Fibroblast of skin of abdomen (primary cell): Measurements from ENCODE around the gene SPINK1.
A peak's percentile ranks its signal among the peaks of the same experiment; 100 is the strongest.
"Not testable (repeated sequence)": the region's sequence is repeated elsewhere in the genome, so short reads cannot be mapped to it uniquely, and the experiment has no call there.

Source experiments
- DNase-seq: peaks from one replicate; pipeline ENCODE4 v3.0.0-alpha.2; 2013

The SPINK1 gene

DNA sequence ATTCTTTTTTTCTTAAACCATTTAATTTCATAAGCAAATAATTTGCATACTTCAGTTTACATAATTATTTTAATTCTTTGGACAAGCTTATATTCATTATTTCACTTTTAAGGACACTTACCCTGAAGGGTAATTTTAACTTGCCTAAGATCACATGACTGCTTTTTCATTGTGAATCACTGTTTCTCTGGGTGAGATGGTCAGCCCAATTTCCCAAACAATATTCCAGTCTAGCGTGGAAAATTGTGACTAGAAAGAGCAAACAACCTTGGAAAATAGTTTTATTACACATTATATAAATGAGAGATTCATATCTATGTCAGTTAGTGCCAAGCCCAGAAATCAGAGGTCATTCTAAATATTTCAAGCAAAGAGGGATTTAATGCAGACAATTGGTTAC is 27.5 kb downstream of the SPINK1 start:
- DNase-seq: no peak

DNA sequence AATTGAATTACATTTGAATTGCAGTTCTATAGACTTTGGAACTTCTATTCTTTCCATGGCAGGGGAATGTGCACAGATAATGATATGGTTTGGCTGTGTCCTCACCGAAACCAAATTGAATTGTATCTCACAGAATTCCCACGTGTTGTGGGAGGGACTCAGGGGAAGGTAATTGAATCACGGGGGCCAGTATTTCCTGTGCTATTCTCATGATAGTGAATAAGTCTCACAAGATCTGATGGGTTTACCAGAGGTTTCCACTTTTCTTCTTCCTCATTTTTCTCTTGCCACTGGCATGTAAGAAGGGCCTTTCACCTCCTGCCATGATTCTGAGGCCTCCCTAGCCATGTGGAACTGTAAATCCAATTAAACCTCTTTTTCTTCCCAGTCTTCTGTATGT is 28.3 kb downstream of the SPINK1 start:
- DNase-seq: not testable (repeated sequence)

DNA sequence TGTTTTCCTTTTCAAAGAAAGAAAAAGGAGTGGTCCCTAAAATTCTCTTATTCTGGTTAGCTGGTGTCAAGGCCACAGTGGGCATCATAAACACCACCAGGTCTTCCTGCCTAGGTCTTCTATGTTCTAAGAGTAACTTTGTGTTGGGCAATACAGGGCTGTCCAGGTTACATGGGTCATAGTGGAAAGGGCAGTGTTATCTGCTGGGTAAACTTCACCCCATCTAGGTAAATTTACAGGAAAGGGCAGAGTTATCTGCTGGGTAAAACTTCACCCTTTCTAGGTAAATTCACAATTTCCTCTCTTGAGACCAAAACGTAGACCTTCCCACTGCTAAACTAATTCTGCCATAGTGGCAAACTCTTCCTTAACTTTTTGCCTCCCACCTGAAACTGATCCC is 30.0 kb downstream of the SPINK1 start:
- no peak for DNase-seq

DNA sequence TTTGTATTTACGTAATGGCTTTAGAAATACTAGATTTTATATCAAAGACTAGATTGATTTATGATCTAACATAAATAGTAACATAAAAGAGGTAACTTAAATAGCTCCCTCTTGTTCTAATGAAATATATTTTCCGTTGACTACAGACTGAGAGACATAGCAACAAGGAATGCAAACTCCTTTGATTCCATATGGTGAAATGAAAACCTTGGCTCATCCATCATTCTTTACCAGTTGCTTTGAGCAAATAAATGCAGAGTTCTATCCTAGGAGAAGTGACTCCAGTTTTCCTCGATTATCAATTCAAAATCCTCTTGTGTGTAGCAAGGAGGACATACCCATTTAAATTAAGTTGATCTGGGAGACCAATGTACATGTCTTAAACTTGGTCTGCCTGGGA is 31.0 kb downstream of the SPINK1 start:
- DNase-seq: no peak

DNA sequence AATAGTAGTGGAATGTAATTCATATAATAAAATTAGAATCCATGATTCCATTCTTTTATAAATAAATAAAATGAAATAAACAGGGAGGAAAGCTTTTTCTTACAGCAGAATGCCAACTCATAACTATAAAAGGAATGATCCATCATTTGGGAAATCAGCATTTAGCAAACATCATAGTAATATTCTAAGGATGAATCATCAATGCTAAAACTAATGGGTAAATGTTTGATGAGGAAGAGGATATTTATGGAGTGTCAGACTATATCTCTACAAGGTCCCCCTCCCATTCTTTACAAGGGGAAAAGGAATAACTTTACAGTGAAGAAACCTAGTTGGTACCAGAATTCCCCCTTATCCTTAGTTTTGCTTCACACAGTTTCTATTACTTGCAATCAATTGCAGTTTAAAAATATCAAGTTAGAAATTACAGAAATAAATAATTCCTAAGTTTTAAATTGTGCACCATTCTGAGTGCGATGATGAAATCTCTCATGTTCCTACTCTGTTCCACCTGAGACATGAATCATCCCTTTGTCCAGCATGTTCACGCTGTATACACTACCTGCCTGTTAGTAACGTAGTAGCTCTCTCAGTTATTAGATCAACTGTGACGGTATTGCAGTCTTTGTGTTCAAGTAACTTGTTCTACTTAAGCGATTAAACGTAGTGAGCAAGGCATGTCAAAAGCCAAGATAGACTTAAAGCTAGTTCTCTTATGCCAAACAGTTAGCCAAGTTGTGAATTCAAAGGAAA is 34.7 kb downstream of the SPINK1 start:
- no peak for DNase-seq

DNA sequence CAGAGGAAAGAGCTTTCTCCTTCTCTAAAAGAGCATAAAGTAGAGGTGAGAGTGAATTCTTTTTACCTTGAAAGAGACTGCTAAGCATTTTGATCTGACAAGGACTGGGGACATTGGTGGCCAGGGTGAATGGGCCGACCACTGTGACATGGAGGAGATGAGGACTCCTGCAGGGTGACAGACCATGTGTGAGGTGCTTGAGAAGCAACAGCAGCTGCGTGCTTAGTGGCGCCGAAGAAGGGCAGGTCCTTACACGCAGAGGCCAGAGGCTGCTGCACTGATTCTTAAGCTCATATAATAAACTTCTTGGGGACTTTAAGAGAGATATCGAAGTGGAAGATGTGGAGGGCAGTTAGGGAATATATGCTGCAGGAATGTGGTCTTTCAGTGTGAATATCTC is 40.3 kb downstream of the SPINK1 start:
- no peak for DNase-seq

DNA sequence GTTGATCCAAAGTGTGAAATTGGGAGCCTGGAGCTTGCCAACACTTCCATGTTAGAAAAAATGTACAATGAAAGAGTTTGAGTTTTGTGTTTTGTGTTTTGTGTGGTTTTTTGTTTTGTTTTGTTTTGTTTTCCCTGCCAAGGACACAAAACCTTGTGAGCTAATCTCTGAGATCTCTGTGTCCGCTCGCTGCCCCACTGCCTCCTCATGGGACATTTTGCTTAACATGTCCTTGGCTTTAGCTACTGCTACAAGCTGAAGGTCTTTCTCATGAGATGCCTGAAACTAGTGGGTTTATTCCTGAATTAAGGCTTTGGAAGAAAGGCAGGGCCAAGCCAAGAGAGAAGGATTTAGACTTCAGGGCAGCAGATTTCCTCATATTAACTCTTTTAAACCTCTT is 41.7 kb downstream of the SPINK1 start:
- DNase-seq: no peak

DNA sequence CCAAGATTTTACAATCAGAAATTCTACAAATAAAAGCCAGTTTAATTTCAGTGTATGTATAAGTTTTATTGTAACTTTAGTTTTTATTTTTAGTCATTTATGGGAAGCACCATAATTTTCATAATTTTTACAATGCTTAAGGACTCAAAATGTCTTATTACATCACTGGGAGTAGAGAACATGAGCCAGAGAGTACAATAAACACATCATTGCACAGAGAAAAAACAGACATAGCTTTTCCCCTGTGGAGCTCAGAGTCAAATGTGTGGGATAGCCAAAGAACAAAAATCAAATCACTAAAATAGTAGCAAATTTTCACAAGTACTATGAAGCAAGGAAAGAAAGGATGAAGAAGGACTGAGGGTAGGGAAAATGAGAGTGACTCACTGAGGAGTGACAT is 43.4 kb downstream of the SPINK1 start:
- DNase-seq: no peak

DNA sequence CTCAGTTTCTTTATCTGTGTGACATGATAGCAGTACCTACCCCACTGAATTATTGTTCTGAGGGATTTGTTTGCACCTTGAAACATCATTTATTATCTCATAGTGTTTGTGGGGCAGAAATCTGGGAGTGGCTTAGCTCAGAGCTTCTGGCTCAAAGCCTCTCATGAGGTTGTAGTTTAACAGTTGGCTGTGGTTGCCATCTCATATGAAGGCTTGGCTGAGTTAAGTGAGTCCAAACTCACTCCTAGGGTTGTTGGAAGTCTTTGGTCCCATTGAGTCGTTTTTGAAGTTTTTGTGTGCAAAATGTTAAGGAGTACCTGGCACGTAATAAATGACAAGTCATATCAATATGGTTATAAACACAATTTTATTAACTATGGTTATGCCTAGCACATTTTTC is 45.3 kb downstream of the SPINK1 start:
- no peak for DNase-seq

DNA sequence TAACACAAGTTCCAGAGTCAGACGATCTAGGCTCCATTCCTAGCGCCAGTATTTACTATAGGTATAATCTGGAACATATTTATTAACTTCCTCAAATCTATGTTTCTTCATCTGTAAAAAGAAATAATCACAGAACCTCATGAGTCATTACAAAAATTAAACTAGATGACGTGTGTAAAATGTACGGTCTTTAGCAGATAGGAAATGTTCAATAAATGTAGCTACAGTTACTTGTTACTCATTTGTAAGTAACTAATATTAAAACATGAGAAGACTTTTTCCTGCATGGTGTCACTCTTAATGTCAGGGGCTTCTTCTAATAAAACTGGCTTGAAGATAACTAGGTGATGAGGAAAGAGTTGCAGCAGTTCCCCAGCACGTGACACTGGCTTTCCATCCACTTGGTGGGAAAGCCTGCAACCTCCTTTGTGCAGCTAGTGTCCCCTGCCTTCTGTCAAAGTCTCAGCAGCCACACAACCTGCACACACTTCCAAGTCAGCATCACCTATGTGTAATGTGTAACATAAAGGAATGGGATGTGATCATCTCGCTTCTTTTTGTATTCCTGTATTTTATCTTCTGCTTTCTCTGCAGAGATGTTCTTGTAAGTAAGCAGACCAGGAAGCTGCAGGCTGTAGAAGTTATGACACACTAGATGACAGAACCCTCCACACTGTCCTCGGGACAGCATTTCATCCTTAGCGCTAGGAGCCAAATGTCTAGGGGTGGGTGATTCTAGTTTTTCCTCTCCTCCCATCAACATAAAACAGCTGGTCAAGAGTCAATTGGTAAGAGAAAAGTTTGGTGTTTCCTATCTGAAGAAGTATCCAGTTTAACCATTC is 47.1 kb downstream of the SPINK1 start:
- DNase-seq: no peak

DNA sequence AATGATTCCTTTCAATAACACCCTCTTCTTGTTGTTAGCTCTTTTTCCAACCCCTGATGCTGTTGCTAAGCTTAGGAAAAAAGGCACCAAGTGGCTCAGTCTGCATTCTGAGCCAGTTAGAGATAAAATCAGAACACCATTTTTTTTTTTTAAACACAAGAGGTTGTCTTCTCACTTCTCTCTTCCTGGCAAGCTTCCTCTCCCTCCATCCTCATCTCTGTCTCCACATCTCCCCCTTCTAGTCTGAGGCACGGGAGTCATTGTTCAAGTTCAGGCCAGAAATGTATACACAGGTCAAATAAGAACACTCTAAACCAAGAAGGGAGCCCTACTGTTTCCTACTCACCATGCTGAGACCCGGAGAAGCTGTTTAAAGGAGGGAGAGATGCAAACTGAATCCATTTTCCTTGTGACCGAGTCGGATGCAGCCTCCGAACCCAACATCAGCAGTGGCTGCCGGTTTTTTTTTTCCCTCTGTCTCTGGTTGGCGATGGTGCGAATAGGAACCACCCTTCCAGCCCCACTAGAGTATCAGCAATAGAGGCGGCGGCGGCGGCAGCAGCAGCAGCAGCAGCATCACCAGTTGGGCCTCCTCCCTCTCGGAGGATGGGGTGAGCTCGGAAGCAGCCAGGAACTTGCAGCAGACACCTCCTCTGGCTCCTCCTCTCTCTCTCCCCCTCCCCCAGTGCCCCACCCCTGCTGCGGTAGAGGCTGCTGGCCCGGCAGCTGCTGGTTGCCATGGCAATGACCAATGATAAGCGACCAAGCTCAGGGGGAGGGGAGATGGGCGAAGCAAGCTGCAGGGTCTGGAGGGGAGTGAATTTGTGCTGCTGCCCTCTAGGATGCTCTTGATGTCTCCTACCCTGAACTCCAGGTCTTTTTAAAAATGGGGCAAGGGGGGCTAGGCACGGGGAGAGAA is 49.1 kb downstream of the SPINK1 start, which contains the start of gene JAKMIP2:
Gene JAKMIP2, minus strand, starts transcription at position 619 of the 919 bp plus-strand sequence. CDS start 110,922 bp downstream, outside the sequence.
- DNase-seq: peak; percentile 86

DNA sequence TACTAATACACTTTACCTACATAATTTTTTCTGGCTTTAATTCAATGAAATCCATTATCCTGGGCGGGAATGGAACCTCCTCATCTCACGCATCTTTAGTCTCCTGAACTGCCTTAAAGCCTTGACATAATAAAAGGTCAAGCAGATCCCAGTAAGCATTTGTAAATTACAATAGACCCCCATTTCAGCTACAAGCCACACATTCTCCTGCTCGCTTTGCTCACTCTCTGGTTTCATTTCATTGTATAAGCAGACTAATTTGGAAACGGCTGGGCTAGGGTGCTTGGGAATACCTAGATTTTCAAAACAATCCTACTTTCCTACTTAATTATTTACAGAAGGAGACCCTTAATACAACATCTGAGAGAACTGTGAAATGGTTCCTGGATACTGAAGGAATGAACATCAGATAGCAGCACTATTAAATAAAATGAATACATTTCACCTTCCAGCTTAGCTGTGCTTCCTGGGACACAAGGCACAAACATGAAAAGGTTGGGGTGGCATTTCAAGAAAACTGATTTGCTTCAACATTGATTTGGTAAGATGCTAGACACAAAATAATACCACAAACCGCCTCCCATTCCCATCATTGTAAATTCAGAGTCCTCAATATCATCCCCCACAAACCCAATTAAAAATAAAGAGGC is 50.4 kb downstream of the SPINK1 start:
- no peak for DNase-seq

DNA sequence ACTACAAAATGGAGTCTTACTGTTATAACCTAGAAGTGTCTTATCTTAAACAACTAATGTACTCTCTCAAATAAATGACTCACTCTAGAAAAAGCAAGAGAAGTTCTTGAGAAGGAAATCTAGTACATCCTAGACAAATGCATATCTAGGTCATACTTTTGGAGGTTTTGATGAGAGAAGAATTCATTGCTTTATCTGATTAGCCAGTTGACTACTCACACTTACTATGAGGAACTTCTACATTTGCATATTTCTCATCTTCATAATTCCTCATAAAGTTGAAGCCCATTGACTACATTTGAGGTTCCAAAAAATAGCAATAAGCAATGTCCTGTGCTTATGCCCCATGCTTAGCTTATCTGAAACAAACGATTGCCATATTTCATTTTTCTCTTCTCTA is 51.8 kb downstream of the SPINK1 start:
- no peak for DNase-seq

DNA sequence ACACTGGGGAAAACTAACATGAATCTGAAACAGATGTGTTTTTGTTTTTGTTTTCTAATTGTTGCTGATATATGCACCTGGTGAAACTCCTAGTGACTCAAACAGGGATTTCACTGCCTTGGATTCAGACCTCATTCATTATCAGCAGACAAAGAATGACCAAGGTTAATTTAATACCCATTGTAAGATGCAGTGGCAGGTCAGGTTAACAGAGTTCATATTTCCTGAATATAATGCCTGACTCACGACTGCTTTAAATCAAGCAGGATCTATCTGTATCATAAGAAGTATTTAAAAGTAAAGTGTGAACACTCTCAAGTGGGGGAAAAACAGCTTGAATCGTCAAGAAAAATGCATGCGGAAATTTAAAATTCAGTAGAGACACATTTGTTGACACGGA is 54.5 kb downstream of the SPINK1 start:
- no peak for DNase-seq
